HG02588 (cell line): Measurements from ENCODE around the gene SERAC1.

Source experiments
- ATAC-seq: cut with Tn5 transposase; IDR thresholded peaks from one replicate; pipeline ENCODE4 v1.9.1; 2021; ENCODE audit warnings: mild to moderate bottlenecking, moderate library complexity; ENCODE audit not compliant: unreplicated experiment

SERAC1 gene

GRCh38 chr6:158125271-158125670 lies 42.8 kb downstream of the SERAC1 start:
- no peak for ATAC-seq

- no peak for ATAC-seq
Observed at GRCh38 chr6:158124288-158124687, 43.8 kb downstream of the SERAC1 start.

GRCh38 chr6:158122048-158122447 lies 46.0 kb downstream of the SERAC1 start:
- ATAC-seq: no peak

GRCh38 chr6:158121335-158121734 lies 46.7 kb downstream of the SERAC1 start:
- no peak for ATAC-seq

GRCh38 chr6:158118886-158119285 lies 49.2 kb downstream of the SERAC1 start:
- no peak for ATAC-seq

- no peak for ATAC-seq
Observed at GRCh38 chr6:158115508-158115907, 52.6 kb downstream of the SERAC1 start.

GRCh38 chr6:158115102-158115501 lies 53.0 kb downstream of the SERAC1 start:
- ATAC-seq: no peak

GRCh38 chr6:158113802-158114201 lies 54.3 kb downstream of the SERAC1 start:
- ATAC-seq: no peak

- no peak for ATAC-seq
Observed at GRCh38 chr6:158111987-158112386, 56.1 kb downstream of the SERAC1 start.

- no peak for ATAC-seq
Observed at GRCh38 chr6:158110986-158111385, 57.1 kb downstream of the SERAC1 start.

- no peak for ATAC-seq
Observed at GRCh38 chr6:158109748-158110147, 58.3 kb downstream of the SERAC1 start.

- no peak for ATAC-seq
Observed at GRCh38 chr6:158104696-158105095, 63.4 kb downstream of the SERAC1 start.

- no peak for ATAC-seq
Observed at GRCh38 chr6:158103228-158103627, 64.8 kb downstream of the SERAC1 start.

- no peak for ATAC-seq
Observed at GRCh38 chr6:158095671-158096070, 72.4 kb downstream of the SERAC1 start.

GRCh38 chr6:158095031-158095430 lies 73.0 kb downstream of the SERAC1 start:
- no peak for ATAC-seq

- ATAC-seq: no peak
Observed at GRCh38 chr6:158092806-158093205, 75.3 kb downstream of the SERAC1 start.

- no peak for ATAC-seq
Observed at GRCh38 chr6:158087224-158087867, 80.7 kb downstream of the SERAC1 start.

- no peak for ATAC-seq
Observed at GRCh38 chr6:158086504-158087223, 81.4 kb downstream of the SERAC1 start.

GRCh38 chr6:158086054-158086503 lies 82.0 kb downstream of the SERAC1 start:
- peak; percentile 85 for ATAC-seq

GRCh38 chr6:158085261-158086053 lies 82.6 kb downstream of the SERAC1 start:
- ATAC-seq: no peak

GRCh38 chr6:158083455-158084325 lies 84.4 kb downstream of the SERAC1 start:
- ATAC-seq: no peak
